WTC11 (cell line): ENCODE results near the gene MRM3. TPM values are rescaled to one million over a fixed set of nuclear protein-coding genes. Genes with fewer than 3 reads are reported as not detected.

Experiments
- ATAC-seq: fragments of 200-7000 bp; cut with Tn5 transposase; 2 replicates; pipeline ENCODE4 v1.10.0; 2021; ENCODE audit warnings: mild to moderate bottlenecking, moderate library complexity
- Bru-seq: library from RNA; stranded (reverse); fragments of 400-500 nt; gene quantifications from one replicate; lab custom pipeline; 2021; lab: Mats Ljungman, UMichigan
- CTCF ChIA-PET: fragments of 300-600 bp; sonication (Branson Sonifier 250); formaldehyde crosslinking; loops from one replicate; lab custom pipeline; 2021; ENCODE audit warnings: antibody characterized with exemption; lab: Charles Lee
- POLR2A ChIA-PET: fragments of 350-600 bp; sonication (Branson Sonifier 250); formaldehyde crosslinking; loops from one replicate; lab custom pipeline; 2021; ENCODE audit warnings: antibody characterized with exemption; lab: Charles Lee
- DNase-seq: peaks from one replicate; pipeline ENCODE4 v3.0.0; 2021; ENCODE audit warnings: low spot score
- H3K27ac Mint-ChIP-seq: 2 replicates; pipeline ENCODE4 v1.8.0; 2021; ENCODE audit warnings: mixed read lengths
- H3K27me3 Mint-ChIP-seq: 2 replicates; pipeline ENCODE4 v1.8.0; 2021; ENCODE audit warnings: low read depth, mild to moderate bottlenecking, moderate library complexity, mixed read lengths
- H3K36me3 Mint-ChIP-seq: 2 replicates; pipeline ENCODE4 v1.8.0; 2021; ENCODE audit warnings: mixed read lengths
- H3K4me1 Mint-ChIP-seq: 2 replicates; pipeline ENCODE4 v1.8.0; 2022; ENCODE audit warnings: mixed read lengths
- H3K4me3 Mint-ChIP-seq: 2 replicates; pipeline ENCODE4 v1.8.0; 2021; ENCODE audit warnings: mild to moderate bottlenecking, moderate library complexity, mixed read lengths
- H3K9me3 Mint-ChIP-seq: 2 replicates; pipeline ENCODE4 v1.8.0; 2021; ENCODE audit warnings: mixed read lengths
- CBFB ChIP-seq: sonication (generic); formaldehyde crosslinking; IDR thresholded peaks from 2 replicates; pipeline ENCODE4 v1.8.1; 2022; ENCODE audit warnings: mild to moderate bottlenecking, low read depth, missing genetic modification reagents
- CTCF ChIP-seq: fragments of 200-600 bp; IDR thresholded peaks from 2 replicates; pipeline ENCODE4 v1.8.0; 2022; ENCODE audit warnings: antibody characterized with exemption
- EMX1 ChIP-seq: fragments of 250-450 bp; sonication (Bioruptor Pico); IDR thresholded peaks from 2 replicates; pipeline ENCODE4 v1.8.0; 2021; ENCODE audit warnings: mild to moderate bottlenecking
- ESRRA ChIP-seq: sonication (generic); formaldehyde crosslinking; IDR thresholded peaks from 2 replicates; pipeline ENCODE4 v1.8.1; 2022; ENCODE audit warnings: mild to moderate bottlenecking, missing genetic modification reagents, borderline replicate concordance
- GRHL2 ChIP-seq: fragments of 250-450 bp; sonication (Bioruptor Pico); IDR thresholded peaks from 2 replicates; pipeline ENCODE4 v1.8.0; 2022; ENCODE audit warnings: mild to moderate bottlenecking, moderate library complexity; ENCODE audit not compliant: insufficient replicate concordance, severe bottlenecking
- GTF2I ChIP-seq: fragments of 250-450 bp; sonication (Bioruptor Pico); conservative IDR thresholded peaks from 2 replicates; pipeline ENCODE4 v1.4.0; 2021; ENCODE audit warnings: mild to moderate bottlenecking
- HMGXB4 ChIP-seq: sonication (generic); formaldehyde crosslinking; IDR thresholded peaks from 2 replicates; pipeline ENCODE4 v1.8.1; 2023; ENCODE audit warnings: mild to moderate bottlenecking, moderate library complexity, missing genetic modification reagents
- IRF1 ChIP-seq: sonication (generic); formaldehyde crosslinking; IDR thresholded peaks from 2 replicates; pipeline ENCODE4 v1.8.0; 2023; ENCODE audit warnings: missing genetic modification reagents
- MLX ChIP-seq: sonication (generic); formaldehyde crosslinking; IDR thresholded peaks from 2 replicates; pipeline ENCODE4 v1.8.1; 2023; ENCODE audit warnings: mild to moderate bottlenecking, missing genetic modification reagents, moderate library complexity
- NFYB ChIP-seq: sonication (generic); formaldehyde crosslinking; conservative IDR thresholded peaks from 2 replicates; pipeline ENCODE4 v1.8.0; 2022; ENCODE audit warnings: low read depth, missing genetic modification reagents
- SMAD3 ChIP-seq: sonication (generic); formaldehyde crosslinking; IDR thresholded peaks from 2 replicates; pipeline ENCODE4 v1.8.0; 2022; ENCODE audit warnings: missing genetic modification reagents, mild to moderate bottlenecking, borderline replicate concordance
- USF2 ChIP-seq: sonication (generic); formaldehyde crosslinking; IDR thresholded peaks from 2 replicates; pipeline ENCODE4 v1.8.1; 2023; ENCODE audit warnings: mild to moderate bottlenecking, missing genetic modification reagents, moderate library complexity
- ZMAT4 ChIP-seq: fragments of 250-450 bp; sonication (Bioruptor Pico); IDR thresholded peaks from 2 replicates; pipeline ENCODE4 v1.9.0; 2021; ENCODE audit warnings: mild to moderate bottlenecking
- ZNF121 ChIP-seq: sonication (generic); formaldehyde crosslinking; IDR thresholded peaks from 2 replicates; pipeline ENCODE4 v1.8.0; 2023; ENCODE audit warnings: missing genetic modification reagents
- ZNF138 ChIP-seq: sonication (generic); formaldehyde crosslinking; conservative IDR thresholded peaks from 2 replicates; pipeline ENCODE4 v1.8.1; 2022; ENCODE audit warnings: mild to moderate bottlenecking, moderate library complexity, missing genetic modification reagents
- ZNF281 ChIP-seq: sonication (generic); formaldehyde crosslinking; IDR thresholded peaks from 2 replicates; pipeline ENCODE4 v1.8.0; 2023; ENCODE audit warnings: mild to moderate bottlenecking, missing genetic modification reagents
- ZNF423 ChIP-seq: fragments of 250-450 bp; sonication (Bioruptor Pico); IDR thresholded peaks from 2 replicates; pipeline ENCODE4 v2.1.2; 2022; ENCODE audit warnings: mild to moderate bottlenecking, moderate library complexity
- ZNF425 ChIP-seq: fragments of 250-450 bp; sonication (Bioruptor Pico); conservative IDR thresholded peaks from 2 replicates; pipeline ENCODE4 v1.9.0; 2021; ENCODE audit warnings: mild to moderate bottlenecking
- ZNF512 ChIP-seq: sonication (generic); formaldehyde crosslinking; IDR thresholded peaks from 2 replicates; pipeline ENCODE4 v1.8.1; 2022; ENCODE audit warnings: missing genetic modification reagents, borderline replicate concordance
- ZNF671 ChIP-seq: fragments of 250-450 bp; sonication (Bioruptor Pico); IDR thresholded peaks from 2 replicates; pipeline ENCODE4 v1.8.0; 2021; ENCODE audit warnings: mild to moderate bottlenecking
- long read RNA-seq, 3 experiments: library from RNA in 1 of 3; library from capped mRNA in 1 of 3; library from polyadenylated mRNA in 1 of 3; unstranded in 2 of 3; stranded (forward) in 1 of 3; transcript quantifications; one replicate each; pipeline ENCODE4 v2.0.0, GENCODE V29; 2021
- total RNA-seq: library from RNA; stranded (reverse); gene quantifications from 3 replicates; pipeline ENCODE4 v1.2.3, GENCODE V29; 2021

The MRM3 gene
- total RNA-seq (23.1 to 25.0 TPM (median 24.3 TPM) in 3 replicates), Bru-seq, nascent RNA (percentile 86 among the genes with signal in this experiment)
- long read RNA-seq, experiment 1, transcript MRM3-204 (2 exons, 770 nt) = minor isoform, 7 of 143 reads
- long read RNA-seq, experiment 1, transcript MRM3-201 (4 exons, 1,809 nt) = major isoform, 118 of 143 reads
- long read RNA-seq, experiment 1, partial matches to known transcripts = 5 of 143 reads
- long read RNA-seq, experiment 1, other reads (novel, unspliced or antisense) = 7 of 143 reads
- long read RNA-seq, experiment 2, transcript MRM3-201 (4 exons, 1,809 nt) = major isoform, 19 of 38 reads
- long read RNA-seq, experiment 2, partial matches to known transcripts = 7 of 38 reads
- long read RNA-seq, experiment 2, other reads (novel, unspliced or antisense) = 10 of 38 reads
- long read RNA-seq, experiment 3, transcript MRM3-201 (4 exons, 1,809 nt) = major isoform, 150 of 205 reads
- long read RNA-seq, experiment 3, partial matches to known transcripts = 40 of 205 reads
- long read RNA-seq, experiment 3, other reads (novel, unspliced or antisense) = 11 of 205 reads

GRCh38 chr17:781805-782731 is at the start of gene MRM3, which contains the start of gene GLOD4:
Gene MRM3 (plus strand): TSS chr17:782353. CDS start chr17:782379, 26 bp downstream.
Gene GLOD4 (minus strand): TSS chr17:782280. CDS start chr17:782255, 25 bp downstream.
- no peaks in the 10 kb centered on the region for H3K9me3 Mint-ChIP-seq
- H3K4me1 Mint-ChIP-seq = peaks cover 18% of the 10 kb centered on the region
- no peaks in the 10 kb centered on the region for H3K27me3 Mint-ChIP-seq
- peak within 1 kb of the TSS; percentile 96 for H3K4me3 Mint-ChIP-seq
- ChIA-PET CTCF (interaction anchor here (0.8 to 3.7 kb wide), 7 partner anchors 10 to 217 kb away, joined by 3 to 34 read pairs (median 5); partner anchors contain the start of genes NXN and TIMM22), POLR2A (interaction anchor here (0.6 to 1.9 kb wide), 3 partner anchors 169 to 312 kb away, joined by 6 to 9 read pairs (median 7); partner anchors contain the start of gene NXN)
- peak; percentile 92 for DNase-seq
- peak; percentile 88 for ATAC-seq
- peaks cover 27% of the 10 kb centered on the region for H3K36me3 Mint-ChIP-seq
- peak within 1 kb of the TSS; percentile 98 for H3K27ac Mint-ChIP-seq
- TF ChIP-seq IRF1 (CRISPR knock-in tag) (peak; percentile 52; the same call in 1 of the 2 replicates), ZNF138 (CRISPR knock-in tag) (peak; percentile 86; the same call in 1 of the 2 replicates), NFYB (CRISPR knock-in tag) (peak; percentile 51; the same call in 1 of the 2 replicates), ZNF512 (CRISPR knock-in tag) (no peak), ZNF671 (CRISPR knock-in tag) (no peak), ZNF425 (CRISPR knock-in tag) (no peak), MLX (CRISPR knock-in tag) (0 out of 2 replicates have a peak, but pooled peaks have one; percentile 72), CTCF (no peak), ESRRA (CRISPR knock-in tag) (no peak), ZMAT4 (CRISPR knock-in tag) (no peak), GTF2I (CRISPR knock-in tag) (no peak), GRHL2 (CRISPR knock-in tag) (no peak), HMGXB4 (peak; percentile 95), ZNF281 (CRISPR knock-in tag) (no peak), CBFB (CRISPR knock-in tag) (no peak), EMX1 (CRISPR knock-in tag) (no peak), ZNF121 (CRISPR knock-in tag) (no peak), ZNF423 (CRISPR knock-in tag) (no peak), USF2 (CRISPR knock-in tag) (peak; percentile 82), SMAD3 (CRISPR knock-in tag) (peak; percentile 94)
